IPS-18c (cell line): Measurements from ENCODE around the gene LIX1L.

Source experiments
- H3K4me3 ChIP-seq: 2 replicates; pipeline ENCODE4 v1.7.0; 2013; ENCODE audit warnings: low read depth, mild to moderate bottlenecking, low read length, moderate library complexity; ENCODE audit not compliant: insufficient read depth
- H3K9me3 ChIP-seq: one replicate; pipeline ENCODE4 v1.6.1; 2013; ENCODE audit warnings: mild to moderate bottlenecking, low read length, moderate library complexity; ENCODE audit not compliant: control insufficient read depth, insufficient read depth

LIX1L gene

DNA sequence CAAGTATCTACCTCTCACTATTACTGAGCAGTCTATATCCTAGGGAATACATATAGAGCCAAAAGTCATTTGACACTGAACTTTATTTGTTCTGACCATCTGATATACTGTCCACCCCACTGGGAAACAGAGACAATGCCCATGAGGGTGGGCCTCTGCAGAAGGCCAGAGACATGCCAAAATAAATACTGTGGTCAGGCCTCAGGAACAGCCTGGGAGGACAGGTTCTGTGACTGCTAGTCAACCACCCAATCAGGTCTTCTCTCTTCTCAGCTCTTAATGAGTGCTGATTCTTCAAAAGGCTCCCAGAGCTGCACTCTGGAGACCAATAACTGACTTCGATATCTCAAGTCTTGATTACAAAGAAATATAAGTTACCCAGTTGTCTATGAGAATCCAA, 66.7 kb downstream of the LIX1L start:
- no peak overlapping the region for H3K4me3 ChIP-seq
- H3K9me3 ChIP-seq, result no peaks in the 10 kb centered on the region

DNA sequence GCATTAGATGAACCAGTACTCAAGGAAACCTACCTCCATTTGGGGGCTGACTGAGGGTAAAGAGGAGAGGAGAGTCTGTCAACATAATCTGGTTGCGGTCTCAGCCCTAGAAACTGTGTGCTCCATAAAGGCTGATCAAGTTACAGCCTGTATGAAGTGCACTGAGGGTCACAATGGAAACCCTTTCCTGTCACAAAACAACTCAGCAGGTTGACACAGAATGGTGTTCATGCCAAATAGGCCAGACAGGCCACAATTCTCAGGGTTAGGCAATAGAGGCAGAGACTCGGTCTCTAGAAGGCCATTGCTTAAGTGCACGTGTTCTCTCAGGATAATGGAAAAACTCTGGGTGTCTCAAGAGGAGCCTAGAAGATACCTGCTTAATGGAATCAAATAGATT, 68.1 kb downstream of the LIX1L start:
- Histone ChIP-seq H3K4me3 (no peak overlapping the region), H3K9me3 (no peaks in the 10 kb centered on the region)

DNA sequence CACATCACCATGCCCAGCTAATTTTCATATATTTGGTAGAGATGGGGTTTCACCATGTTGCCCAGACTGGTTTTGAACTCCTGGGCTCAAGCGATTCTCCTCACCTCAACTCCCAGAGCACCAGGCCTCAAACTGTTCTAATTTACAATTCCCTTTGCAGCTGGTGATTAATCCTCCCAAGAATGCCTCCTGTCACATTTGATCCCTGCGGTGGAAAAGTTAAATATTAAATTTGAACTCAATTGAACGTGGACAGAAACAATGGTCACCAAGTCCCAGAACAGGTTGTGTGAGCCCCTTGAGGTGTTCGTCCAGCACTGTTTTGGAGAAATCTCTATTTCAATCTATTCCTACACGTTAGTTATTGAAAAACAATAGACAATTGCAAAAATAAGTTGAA, 70.2 kb downstream of the LIX1L start:
- H3K4me3 ChIP-seq, result no peak overlapping the region
- no peaks in the 10 kb centered on the region for H3K9me3 ChIP-seq

DNA sequence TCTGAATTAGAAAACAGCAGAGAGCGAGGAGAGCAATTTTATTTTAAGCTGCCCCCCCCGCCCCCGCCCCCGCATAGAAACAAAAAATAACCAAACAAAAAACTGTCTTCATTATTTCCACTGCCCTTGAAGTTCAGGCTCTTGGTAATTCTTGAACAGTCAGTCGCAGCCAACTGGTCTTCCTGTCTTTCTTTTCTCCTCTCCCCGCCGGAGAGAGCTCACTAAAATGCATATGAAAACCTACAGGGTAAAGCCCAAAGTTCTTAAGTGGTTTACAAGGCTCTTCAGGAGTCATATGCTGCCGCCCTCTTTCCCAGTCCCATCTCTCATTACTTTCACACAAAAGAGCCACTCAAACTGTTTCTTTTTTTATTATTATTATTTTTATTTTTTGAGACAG, 71.0 kb downstream of the LIX1L start:
- Histone ChIP-seq H3K9me3 (no peaks in the 10 kb centered on the region), H3K4me3 (no peak overlapping the region)

DNA sequence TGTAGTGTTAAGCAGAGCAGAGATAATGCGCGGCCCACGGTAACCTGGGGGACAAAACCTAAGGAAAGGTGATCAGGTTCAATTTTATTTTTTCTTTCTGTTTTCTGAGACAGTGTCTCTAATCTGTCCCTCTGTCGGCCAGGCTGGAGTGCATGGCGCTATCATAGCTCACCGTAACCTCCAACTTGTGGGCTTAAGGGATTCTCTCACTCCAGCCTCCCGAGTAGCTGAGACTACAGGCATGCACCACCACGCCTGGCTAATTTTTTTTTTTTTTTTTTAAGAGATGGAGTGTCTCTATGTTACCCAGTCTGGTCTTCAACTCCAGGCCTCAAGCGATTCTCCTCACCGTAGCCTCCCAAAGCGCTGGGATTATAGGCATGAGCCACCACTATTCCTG, 71.4 kb downstream of the LIX1L start:
- Histone ChIP-seq H3K9me3 (no peaks in the 10 kb centered on the region), H3K4me3 (peak overlapping the region; percentile 83; the same call in 1 of the 2 replicates)

DNA sequence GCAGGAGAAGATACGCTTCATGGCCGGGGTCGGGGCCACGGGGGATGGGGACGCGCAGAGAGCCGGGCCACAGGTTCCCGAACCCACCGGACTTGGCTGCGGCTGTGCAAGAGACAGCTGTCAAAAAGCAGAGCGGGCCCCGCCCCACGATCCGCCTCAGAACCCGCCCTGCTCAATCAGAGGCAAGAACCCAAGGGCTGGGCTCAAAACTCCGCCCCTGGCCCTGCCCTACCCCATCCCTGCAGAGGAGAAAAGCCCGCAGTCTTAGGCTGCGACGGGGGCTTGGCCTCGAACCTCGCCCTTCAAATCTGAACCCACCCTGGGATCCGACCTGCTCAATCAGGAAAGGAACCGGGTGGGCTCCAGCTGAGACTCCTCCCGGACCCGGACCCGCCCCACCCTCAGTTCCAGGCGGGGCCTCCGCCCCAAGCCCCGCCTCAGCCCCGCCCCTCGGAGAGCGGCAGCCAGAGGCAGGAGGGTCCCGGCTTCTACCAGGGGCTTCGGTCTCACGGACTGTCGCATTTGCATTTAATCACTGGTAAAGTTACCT, 72.0 kb downstream of the LIX1L start, which contains the start of gene ANKRD35:
Gene ANKRD35, minus strand, starts transcription at position 129 of the 550 bp plus-strand sequence. Its CDS starts 108 bp downstream, at position 21.
- Histone ChIP-seq H3K9me3 (no peaks in the 10 kb centered on the region), H3K4me3 (peak within 1 kb of the TSS; percentile 83)

DNA sequence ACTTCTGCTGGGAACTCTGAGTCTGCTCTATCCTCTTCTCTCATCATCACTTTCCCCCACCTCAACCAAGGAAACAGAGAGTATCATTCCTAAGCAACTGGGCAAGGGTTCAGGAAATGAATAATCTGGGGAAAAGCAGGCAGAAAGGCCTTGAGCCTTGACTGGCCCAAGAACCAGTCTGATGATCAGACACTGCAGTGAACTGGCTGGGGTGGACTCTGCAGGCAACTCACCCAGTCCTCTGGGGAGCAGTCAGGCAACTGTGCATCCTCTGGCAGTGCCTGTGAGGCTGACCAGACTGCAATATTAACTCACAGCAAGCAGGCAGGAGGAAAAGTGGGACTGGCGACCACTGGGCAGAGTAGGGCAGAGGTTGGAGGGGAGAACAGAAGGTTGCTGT, 73.1 kb downstream of the LIX1L start:
- Histone ChIP-seq H3K9me3 (no peaks in the 10 kb centered on the region), H3K4me3 (no peak overlapping the region)
